Myocyte (in vitro differentiated cells): ENCODE measurements around the gene F11R. TPM values are rescaled to one million over a fixed set of nuclear protein-coding genes. Genes with fewer than 3 reads are reported as not detected.
"Not testable (repeated sequence)": the region's sequence is repeated elsewhere in the genome, so short reads cannot be mapped to it uniquely, and the experiment has no call there.

Experiments used
- DNase-seq: peaks from one replicate; pipeline ENCODE4 v3.0.0-alpha.2; 2012; ENCODE audit warnings: low read depth
- total RNA-seq: library from RNA; depleted of rRNA; stranded (reverse); fragments of >200 nt; gene quantifications from 2 replicates; pipeline ENCODE4 v1.2.3, GENCODE V29; 2014

F11R gene
- total RNA-seq, 1 donor from 2014 or later: 3.2 TPM

DNA sequence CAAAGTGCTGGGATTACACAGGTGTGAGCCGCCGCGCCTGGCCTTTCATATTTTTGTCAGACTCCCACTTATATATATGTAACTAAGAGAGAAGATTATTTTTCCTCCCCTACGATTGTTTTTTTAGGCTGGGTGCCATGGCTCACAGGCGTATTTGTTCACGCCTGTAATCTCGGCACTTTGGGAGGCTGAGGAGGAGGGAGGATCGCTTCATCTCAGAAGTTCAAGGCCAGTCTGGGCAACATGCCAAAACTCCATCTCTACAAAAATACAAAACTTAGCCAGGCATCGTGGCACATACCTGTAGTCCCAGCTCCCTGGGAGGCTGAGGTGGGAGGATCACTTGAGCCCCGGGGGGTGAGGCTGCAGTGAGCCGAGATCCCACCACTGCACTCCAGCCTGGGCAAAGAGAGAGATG is 42.4 kb downstream of the F11R start:
- DNase-seq: no peak

DNA sequence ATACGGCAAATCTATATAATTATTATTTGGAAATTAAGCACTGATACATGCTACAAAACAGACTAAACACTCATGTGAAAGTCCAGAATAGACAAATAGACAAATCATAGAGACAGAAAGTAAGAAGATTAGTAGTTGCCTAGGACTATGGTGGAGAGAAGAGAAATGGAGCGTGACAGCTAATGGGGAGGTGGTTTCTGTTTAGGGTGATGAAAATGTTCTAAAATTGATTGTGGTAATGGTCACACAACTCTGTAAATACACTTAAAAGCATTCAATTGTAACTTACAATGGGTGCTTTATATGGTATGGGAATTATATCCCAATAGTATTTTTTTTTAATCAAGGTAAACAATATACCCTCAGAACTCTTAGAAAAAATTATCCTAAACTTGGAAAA is 45.9 kb downstream of the F11R start:
- no peak for DNase-seq

DNA sequence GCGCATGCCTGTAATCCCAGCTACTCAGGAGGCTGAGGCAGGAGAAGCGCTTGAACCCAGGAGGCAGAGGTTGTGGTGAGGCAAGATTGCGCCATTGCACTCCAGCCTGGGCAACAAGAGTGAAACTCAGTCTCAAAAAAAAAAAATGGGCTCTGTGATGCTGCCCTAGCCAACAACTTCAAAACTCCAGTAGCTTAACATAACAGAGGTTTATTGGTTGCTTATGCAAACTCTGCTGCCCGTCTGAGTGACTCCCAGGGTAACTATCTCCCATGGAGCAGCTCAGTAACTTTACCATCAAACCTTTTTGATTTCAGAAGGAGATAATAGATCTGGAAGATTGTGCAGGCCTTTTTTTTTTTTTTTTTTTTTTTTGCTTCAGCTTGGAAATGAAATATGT is 47.5 kb downstream of the F11R start:
- DNase-seq: no peak

DNA sequence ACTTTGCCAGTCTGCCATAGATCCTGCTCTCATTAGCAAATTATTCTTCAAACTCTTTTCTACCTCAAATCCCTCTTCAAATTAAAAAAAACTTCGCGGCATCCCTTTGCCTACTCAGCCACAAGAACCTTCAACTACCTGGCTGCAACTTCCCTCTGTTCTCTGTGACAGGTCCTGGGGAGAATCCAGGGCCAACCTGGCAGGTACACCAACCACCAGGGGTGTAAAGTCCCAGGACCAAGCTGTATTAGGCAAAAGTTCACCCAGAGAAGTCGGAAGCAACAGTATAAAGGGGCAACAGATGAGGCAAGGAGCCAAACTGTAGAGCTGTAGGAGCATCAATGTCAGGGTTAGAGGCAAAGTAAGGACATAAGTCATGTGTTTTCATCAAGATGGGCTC is 48.0 kb downstream of the F11R start:
- DNase-seq: no peak

DNA sequence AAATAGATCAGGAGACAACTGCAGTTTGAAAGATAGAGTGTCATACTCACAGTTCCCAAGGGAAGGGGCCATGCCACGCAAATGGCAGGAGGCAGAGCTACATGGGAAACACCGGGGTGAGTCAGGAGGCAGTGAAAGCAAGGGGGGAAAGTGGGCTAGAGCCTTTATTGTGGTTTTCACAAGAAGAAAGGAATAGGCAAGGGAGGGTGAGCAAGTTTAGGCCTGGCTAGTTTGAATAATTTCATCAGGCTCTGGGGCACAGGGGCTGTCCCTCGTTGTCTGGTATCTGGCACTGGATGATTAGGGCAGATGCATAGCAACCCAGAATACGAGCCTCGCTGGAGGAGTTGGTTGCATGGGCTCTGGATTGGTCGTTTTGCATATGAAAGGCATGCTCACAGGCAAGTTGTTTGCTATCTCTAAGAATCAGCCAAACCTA is 49.3 kb downstream of the F11R start:
- no peak for DNase-seq

DNA sequence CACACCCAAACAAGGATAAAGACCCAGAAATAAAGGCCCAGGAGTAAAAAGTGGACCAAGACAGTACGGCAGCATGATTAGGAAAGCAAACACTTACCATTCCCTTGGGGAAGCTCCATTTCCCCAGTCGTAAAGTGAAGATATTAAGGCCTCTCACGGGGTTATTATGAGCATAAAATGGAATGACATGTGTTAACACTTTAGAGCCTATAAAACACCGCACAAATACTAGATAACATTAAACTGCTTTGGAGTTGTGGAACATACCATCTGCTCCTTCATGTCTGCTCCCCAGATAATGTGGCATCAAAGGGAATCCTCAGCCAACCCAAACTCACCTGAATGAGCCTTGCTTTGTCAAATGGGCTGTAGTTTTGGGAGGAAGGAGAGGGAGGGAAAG is 57.4 kb downstream of the F11R start:
- DNase-seq: no peak

DNA sequence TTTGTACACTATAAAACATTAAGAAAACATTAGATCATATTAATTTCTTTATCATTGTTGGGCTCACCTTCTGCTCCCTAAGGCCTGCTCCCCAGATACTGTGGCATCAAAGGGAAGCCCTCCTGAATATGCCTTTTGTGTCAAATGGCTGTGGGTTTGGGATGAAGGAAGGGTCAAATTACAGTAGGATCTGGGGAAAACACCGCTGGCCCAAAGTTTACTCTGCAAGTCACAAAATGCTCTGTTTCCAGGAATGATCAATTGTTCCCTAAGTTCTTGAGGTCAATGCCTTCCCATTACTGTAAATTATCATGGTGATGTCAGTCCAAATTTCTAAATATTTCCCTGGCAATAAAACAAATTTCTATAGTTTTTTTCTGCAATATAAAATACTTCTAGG is 59.5 kb downstream of the F11R start:
- DNase-seq: no peak

DNA sequence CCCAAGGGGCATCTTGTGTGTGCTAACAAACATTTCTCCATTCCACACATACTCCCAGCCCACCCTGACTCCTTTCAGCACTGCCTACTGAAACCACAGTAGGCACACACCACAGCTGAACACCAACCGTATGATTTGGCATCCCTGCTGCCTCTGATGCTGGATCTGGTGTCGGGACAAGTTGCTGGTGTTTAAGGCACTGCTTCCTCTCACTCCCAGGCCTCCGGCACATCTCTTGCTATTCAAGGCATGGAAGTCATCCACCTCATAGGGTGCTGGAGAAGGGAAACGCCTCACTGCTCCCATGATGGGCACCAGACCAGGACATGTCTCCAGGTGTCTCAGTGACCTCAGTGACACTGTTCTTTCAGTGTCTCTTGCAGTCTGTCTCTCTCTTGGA is 64.0 kb downstream of the F11R start:
- peak; percentile 24 for DNase-seq

DNA sequence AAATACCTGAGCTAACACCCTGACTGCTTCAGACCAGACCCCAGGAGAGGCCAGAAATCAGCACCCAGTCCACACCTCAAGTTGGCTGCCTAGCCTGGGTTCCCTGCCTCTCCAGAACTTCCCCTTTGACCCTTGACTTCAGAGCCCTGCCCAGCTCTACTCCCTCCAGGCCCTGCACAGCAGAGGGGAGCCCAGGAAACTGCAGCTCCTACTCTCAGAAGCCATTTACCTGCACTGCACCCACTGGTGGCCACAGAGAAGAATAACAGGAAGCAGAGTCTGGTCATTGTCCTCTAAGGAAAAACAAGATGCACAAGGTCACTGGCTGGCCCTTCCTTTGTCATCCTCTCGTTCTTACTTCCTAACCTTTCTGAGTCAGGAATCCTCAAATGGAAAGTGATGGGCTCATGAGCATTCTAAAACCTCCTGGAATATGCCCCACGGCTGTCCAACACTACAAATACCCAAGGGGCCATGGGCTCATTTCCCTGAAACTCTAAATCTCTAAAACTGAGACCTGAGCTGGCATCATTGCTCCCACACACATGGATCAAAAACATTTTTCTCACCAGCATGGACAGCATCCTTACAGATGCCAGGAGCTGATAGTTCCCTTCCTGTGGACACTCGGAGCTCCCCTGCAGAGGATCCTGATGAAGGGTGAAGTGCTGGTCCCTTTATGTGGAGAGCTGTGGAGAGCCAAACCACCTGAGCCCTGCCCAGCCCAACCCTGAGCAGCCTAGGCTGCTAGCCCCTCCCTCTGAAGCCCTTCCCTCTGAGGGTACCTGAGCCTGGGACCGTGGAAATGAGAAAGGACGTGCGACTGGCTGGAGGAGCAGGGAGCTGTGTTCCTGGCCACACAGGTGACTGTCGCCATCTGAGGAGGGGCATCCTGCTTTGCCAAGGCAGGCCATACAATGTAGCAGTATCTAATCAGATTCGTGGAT is 66.5 kb downstream of the F11R start, which contains the start of gene ITLN2:
Gene ITLN2, minus strand, starts transcription at position 652 of the 947 bp plus-strand sequence. Its CDS starts 68 bp downstream, at position 584.
- DNase-seq: peak; percentile 58

DNA sequence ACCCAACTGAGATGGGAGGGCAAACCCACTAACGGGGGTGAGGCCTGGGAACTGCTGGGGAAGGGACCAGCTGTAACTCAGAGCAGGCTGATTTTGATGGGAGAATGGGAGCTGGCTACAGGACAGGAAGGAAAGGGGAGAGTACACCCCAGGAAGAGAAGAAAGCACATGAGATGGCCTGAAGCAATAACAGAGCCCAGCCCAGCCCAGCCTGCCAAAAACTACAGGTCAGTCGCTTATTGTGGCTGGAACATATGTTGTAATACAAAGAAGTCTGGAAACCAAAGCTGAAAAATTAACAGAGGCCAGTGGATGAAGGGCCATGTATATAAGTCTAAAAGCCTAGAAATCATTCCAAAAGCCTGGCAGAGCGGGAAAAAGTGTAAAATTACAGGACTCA is 67.9 kb downstream of the F11R start:
- DNase-seq: no peak

DNA sequence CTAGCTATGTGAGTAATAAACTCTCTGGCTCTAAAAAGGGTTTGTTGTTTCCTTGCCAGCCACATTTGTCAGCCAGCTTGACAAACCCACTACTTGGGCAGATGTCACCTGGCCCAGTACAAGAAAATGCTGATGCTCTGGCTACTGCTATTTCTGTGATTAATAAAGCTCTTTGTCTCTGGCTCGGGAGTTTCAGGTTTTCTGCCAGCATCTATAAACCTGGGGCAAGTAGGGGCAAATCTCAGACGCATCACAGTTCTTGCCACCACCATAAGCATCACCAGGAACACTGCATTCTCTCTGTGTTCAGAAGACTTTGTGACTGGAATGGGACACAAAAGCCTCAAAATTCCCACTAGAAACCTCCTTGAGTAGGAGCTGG is 68.8 kb downstream of the F11R start:
- no peak for DNase-seq

DNA sequence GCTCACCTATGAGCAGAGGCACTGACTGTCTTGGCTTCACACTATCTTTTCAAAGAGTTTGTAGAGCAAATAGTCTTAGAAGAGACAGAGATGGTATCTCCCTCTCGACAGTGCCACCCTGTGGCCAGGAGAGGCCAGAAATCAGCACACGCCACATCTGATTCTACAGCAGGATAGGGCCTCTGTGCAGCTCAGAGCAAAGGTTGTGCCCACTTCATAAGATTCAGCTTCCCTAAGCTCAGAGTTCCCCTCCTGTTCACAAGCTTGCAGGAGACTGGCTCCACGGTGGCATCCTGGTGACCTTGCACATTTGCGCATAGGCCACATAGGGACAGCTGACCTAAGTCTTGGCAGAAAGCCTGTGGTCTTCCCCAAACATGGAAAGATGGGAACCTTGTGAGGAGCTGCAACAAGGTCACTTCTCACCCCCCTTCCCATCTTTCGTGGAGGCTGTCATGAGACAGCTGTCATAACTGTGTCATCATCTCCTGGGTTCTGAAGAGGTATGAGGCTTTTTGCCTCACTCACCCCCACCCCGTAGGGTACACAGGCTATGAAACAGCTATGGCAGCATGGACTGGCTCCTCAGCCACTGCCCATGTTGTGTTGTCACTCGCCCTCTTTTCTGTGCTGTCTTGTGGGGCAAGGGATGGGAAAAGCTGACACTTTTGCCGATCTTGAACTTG is 69.4 kb downstream of the F11R start:
- DNase-seq: peak; percentile 70

DNA sequence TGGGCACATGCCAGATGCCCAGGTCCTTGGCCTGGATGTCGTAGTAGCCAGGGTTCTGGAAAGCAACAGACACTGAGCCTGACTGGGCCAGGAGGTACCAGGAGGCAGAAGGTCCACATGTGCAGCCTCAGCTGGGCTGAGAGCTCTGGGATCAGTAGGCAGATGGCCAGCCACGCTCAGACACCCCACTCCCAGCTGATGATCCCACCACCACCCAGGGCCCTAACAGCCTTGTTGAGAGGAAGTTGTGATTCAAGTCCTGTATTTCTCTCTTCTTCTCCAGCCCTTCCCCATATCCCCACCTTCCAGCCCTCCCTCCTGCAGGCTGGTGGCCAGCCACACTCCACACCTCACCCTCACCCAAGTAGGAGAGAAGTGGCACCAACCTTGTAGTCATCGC is 70.3 kb downstream of the F11R start:
- DNase-seq: no peak

DNA sequence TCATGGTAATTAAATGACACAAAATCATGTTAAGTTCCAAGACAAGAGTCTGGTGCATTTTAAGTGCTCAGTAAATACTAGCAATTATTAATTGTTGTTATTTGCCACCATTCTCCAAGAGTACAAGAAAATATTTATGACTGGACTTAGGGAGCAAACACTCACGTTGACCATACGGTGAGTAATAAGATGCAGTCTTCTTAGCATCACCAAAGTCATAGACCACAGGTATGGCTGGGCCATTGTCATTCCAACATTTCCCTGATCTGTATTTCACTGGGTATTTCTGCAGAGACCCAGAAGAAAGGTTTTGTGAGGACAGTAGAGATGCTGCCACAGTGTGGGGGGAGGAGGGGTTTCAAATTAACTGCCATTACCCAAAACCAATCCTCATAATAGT is 71.1 kb downstream of the F11R start:
- DNase-seq: no peak

DNA sequence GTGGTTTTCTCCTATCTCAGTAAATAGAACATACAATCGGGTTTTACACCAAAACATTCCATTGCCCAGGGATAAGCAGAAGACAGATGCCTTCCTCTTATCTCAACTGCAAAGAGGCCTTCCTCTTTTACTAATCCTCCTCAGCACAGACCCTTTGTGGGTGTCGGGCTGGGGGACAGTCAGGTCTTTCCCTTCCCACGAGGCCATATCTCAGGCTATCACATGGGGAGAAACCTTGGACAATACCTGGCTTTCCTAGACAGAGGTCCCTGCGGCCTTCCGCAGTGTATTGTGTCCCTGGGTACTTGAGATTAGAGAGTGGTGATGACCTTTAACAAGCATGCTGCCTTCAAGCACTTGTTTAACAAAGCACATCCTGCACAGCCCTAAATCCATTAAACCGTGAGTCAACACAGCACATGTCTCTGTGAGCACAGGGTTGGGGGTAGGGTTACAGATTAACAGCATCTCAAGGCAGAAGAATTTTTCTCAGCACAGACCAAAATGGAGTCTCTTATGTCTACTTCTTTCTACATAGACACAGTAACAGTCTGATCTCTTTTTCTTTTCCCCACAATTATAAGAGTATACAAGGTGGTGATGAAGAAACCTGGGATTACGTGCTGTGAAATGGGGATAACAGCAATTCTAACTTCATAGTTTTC is 71.6 kb downstream of the F11R start:
- DNase-seq: not testable (repeated sequence)

DNA sequence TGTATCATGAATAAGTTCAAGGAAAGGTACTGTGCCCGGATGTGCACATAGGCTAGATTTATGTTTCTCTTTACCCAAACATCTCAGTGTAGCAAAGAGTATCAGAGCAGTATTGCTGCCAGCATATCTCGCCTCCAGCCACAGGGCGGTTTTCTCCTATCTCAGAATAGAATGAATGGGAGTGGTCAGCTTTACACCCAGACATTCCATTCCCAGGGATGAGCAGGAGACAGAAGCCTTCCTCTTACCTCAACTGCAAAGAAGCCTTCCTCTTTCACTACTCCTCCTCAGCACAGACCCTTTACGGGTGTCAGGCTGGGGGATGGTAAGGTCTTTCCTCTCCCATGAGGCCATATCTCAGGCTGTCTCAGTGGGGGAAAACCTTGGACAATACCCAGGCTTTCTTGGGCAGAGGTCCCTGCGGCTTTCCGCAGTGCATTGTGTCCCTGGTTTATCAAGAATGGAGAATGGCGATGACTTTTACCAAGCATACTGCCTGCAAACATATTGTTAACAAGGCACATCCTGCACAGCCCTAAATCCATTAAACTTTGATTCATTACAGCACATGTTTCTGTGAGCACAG is 73.7 kb downstream of the F11R start:
- DNase-seq: peak; percentile 41

DNA sequence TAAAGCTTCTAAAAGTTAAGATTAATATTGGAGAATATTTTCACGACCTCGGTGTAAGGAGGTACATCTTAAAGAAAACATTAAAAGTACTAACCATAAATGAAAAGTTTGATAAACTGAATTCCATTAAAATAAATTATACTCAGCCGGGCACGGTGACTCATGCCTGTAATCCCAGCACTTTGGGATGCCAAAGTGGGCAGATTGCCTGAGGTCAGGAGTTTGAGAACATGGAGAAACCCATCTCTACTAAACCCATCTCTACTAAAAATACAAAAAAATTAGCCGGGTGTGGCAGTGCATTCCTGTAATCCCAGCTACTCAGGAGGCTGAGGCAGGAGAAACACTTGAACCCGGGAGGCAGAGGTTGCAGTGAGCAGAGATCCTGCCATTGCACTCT is 75.1 kb downstream of the F11R start:
- DNase-seq: peak; percentile 36
